Panc1 (cell line): ENCODE measurements around the gene EPHB6. TPM values are rescaled to one million over a fixed set of nuclear protein-coding genes. Genes with fewer than 3 reads are reported as not detected.

ENCODE experiments used
- ATAC-seq: fragments of 200-7000 bp; cut with Tn5 transposase; 2 replicates; pipeline ENCODE4 v1.9.1; 2020; ENCODE audit warnings: mild to moderate bottlenecking, moderate library complexity
- BruUV-seq: library from RNA; stranded (reverse); fragments of 400-500 nt; replicated peaks from 2 replicates; lab custom pipeline; 2021; lab: Mats Ljungman, UMichigan
- CTCF ChIA-PET: fragments of 300-600 bp; sonication (Branson Sonifier 250); formaldehyde crosslinking; loops from one replicate; lab custom pipeline; 2022; ENCODE audit warnings: antibody characterized with exemption; lab: Charles Lee
- POLR2A ChIA-PET: fragments of 300-600 bp; sonication (Branson Sonifier 250); formaldehyde crosslinking; loops from one replicate; lab custom pipeline; 2022; ENCODE audit warnings: antibody characterized with exemption; lab: Charles Lee
- DNase-seq: peaks from one replicate; pipeline ENCODE4 v3.0.0-alpha.2; 2010; ENCODE audit warnings: low read depth, low spot score
- H3K27ac ChIP-seq: 2 replicates; pipeline ENCODE4 v1.5.1; 2011; ENCODE audit warnings: mild to moderate bottlenecking, low read length, inconsistent platforms
- H3K27me3 ChIP-seq: fragments of 200-500 bp; sonication (Bioruptor generic); 2 replicates; pipeline ENCODE4 v1.6.0; 2014; ENCODE audit warnings: low read length, inconsistent platforms; ENCODE audit not compliant: control insufficient read depth, insufficient read depth
- H3K36me3 ChIP-seq: fragments of 200-500 bp; sonication (Bioruptor generic); 2 replicates; pipeline ENCODE4 v1.5.1; 2014; ENCODE audit warnings: inconsistent platforms, mild to moderate bottlenecking, low read length, moderate library complexity; ENCODE audit not compliant: control insufficient read depth, insufficient read depth
- H3K4me1 ChIP-seq: 2 replicates; pipeline ENCODE4 v1.5.1; 2011; ENCODE audit warnings: inconsistent platforms, mild to moderate bottlenecking, low read length, moderate library complexity; ENCODE audit not compliant: control insufficient read depth, insufficient read depth
- H3K4me3 ChIP-seq, 2 experiments: 2 replicates each; pipeline ENCODE4 v1.5.1; 2011 to 2012; ENCODE audit warnings: low read depth in 2 of 2, low read length in 2 of 2, mild to moderate bottlenecking in 2 of 2, inconsistent platforms in 1 of 2, moderate library complexity in 1 of 2
- H3K9me3 ChIP-seq: fragments of 200-500 bp; sonication (Bioruptor generic); 2 replicates; pipeline ENCODE4 v1.5.1; 2014; ENCODE audit warnings: low read depth, mild to moderate bottlenecking, inconsistent platforms, low read length, moderate library complexity; ENCODE audit not compliant: control insufficient read depth, insufficient read depth
- CTCF ChIP-seq: fragments of 450-650 bp; IDR thresholded peaks from 2 replicates; pipeline ENCODE4 v1.5.1; 2017; ENCODE audit warnings: mild to moderate bottlenecking
- POLR2AphosphoS5 ChIP-seq: IDR thresholded peaks from 2 replicates; pipeline ENCODE4 v1.6.1; 2012; ENCODE audit warnings: mild to moderate bottlenecking, low read depth, low read length, moderate library complexity
- SIN3A ChIP-seq: IDR thresholded peaks from 2 replicates; pipeline ENCODE4 v1.6.1; 2012; ENCODE audit warnings: low read depth, mild to moderate bottlenecking, low read length, moderate library complexity, borderline replicate concordance; ENCODE audit not compliant: insufficient read depth
- TCF7L2 ChIP-seq: IDR thresholded peaks from 2 replicates; pipeline ENCODE4 v1.6.1; 2011; ENCODE audit warnings: mild to moderate bottlenecking, low read depth, low read length, inconsistent platforms
- in situ Hi-C: cut with HindIII; loops from 2 replicates; pipeline ENCODE4 v1.10.0; 2016; ENCODE audit warnings: low sequenced_read_pairs, low pct_unique_long_range_greater_than_20kb
- intact Hi-C: fragments of 100-400 bp; cut with micrococcal nuclease; formaldehyde crosslinking; loops from one replicate; pipeline ENCODE4 v1.10.0; 2022; ENCODE audit not compliant: unreplicated experiment
- total RNA-seq: library from RNA; stranded (reverse); gene quantifications from one replicate; pipeline ENCODE4 v1.2.1, GENCODE V29; 2021; ENCODE audit not compliant: unreplicated experiment
- TF ChIP-seq, protein P1 (sequence below), 2 experiments: IDR thresholded peaks; 2 replicates each; pipeline ENCODE4 v1.6.1; 2011 to 2012; ENCODE audit warnings: low read depth in 2 of 2, control low read depth in 1 of 2, low read length in 1 of 2, mild to moderate bottlenecking in 1 of 2, moderate library complexity in 1 of 2; ENCODE audit not compliant: insufficient read depth in 1 of 2

Gene EPHB6
- total RNA-seq, 1 experiment from 2014 or later: 0.54 TPM

GRCh38 chr7:142867097-142867378, 12.2 kb downstream of the EPHB6 start:
- intact Hi-C loops: no loop called here
- Histone ChIP-seq H3K36me3 (no peaks in the 10 kb centered on the region), H3K9me3 (no peaks in the 10 kb centered on the region), H3K27ac (no peak overlapping the region), H3K27me3 (peaks cover 6% of the 10 kb centered on the region; the same call in 1 of the 2 replicates), H3K4me1 (no peaks in the 10 kb centered on the region), H3K4me3 (no peak overlapping the region)
- ChIA-PET POLR2A (no interaction called here), CTCF (interaction anchor here (0.5 kb wide), 1 partner anchor 135 kb away, joined by 4 read pairs; no protein-coding TSS in a partner anchor)
- in situ Hi-C loops: no loop called here
- DNase-seq (no peak), ATAC-seq (no peak)
- TF ChIP-seq TCF7L2 (no peak), SIN3A (no peak), CTCF (no peak)
- TF ChIP-seq, protein P1, sequence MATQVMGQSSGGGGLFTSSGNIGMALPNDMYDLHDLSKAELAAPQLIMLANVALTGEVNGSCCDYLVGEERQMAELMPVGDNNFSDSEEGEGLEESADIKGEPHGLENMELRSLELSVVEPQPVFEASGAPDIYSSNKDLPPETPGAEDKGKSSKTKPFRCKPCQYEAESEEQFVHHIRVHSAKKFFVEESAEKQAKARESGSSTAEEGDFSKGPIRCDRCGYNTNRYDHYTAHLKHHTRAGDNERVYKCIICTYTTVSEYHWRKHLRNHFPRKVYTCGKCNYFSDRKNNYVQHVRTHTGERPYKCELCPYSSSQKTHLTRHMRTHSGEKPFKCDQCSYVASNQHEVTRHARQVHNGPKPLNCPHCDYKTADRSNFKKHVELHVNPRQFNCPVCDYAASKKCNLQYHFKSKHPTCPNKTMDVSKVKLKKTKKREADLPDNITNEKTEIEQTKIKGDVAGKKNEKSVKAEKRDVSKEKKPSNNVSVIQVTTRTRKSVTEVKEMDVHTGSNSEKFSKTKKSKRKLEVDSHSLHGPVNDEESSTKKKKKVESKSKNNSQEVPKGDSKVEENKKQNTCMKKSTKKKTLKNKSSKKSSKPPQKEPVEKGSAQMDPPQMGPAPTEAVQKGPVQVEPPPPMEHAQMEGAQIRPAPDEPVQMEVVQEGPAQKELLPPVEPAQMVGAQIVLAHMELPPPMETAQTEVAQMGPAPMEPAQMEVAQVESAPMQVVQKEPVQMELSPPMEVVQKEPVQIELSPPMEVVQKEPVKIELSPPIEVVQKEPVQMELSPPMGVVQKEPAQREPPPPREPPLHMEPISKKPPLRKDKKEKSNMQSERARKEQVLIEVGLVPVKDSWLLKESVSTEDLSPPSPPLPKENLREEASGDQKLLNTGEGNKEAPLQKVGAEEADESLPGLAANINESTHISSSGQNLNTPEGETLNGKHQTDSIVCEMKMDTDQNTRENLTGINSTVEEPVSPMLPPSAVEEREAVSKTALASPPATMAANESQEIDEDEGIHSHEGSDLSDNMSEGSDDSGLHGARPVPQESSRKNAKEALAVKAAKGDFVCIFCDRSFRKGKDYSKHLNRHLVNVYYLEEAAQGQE (IDR thresholded peaks at IDR 0.05; ENCODE audit: insufficient read depth in 1 of 2, low read depth in 2 of 2, low read length in 1 of 2): no peak
- no TSS peak for BruUV-seq

GRCh38 chr7:142867398-142868187, 12.7 kb downstream of the EPHB6 start:
- Histone ChIP-seq H3K36me3 (no peaks in the 10 kb centered on the region), H3K4me1 (no peaks in the 10 kb centered on the region), H3K4me3 (no peak overlapping the region), H3K27me3 (peaks cover 2% of the 10 kb centered on the region; the same call in 1 of the 2 replicates), H3K9me3 (no peaks in the 10 kb centered on the region), H3K27ac (no peak overlapping the region)
- TF ChIP-seq SIN3A (no peak), POLR2AphosphoS5 (no peak), CTCF (no peak), TCF7L2 (no peak)
- TF ChIP-seq, protein P1 (IDR thresholded peaks at IDR 0.05; ENCODE audit: insufficient read depth in 1 of 2, low read depth in 2 of 2, low read length in 1 of 2): no peak
- POLR2A ChIA-PET: no interaction called here
- BruUV-seq: no TSS peak
- CTCF ChIA-PET: interaction anchor here (0.5 kb wide), 1 partner anchor 135 kb away, joined by 4 read pairs; no protein-coding TSS in a partner anchor
- in situ Hi-C loops (no loop called here), intact Hi-C loops (no loop called here)
- no peak for DNase-seq
- ATAC-seq: no peak
